ENCODE measurements around the gene DGCR2. TPM values are rescaled to one million over a fixed set of nuclear protein-coding genes. Genes with fewer than 3 reads are reported as not detected.

Gene DGCR2
- polyA plus RNA-seq, 1 donor (not counting 4 experiments of a cell fraction or from before 2014, with no cell fraction given): 23.2 TPM

GRCh38 chr22:19019029-19019678 lies 103.1 kb downstream of the DGCR2 start:
- dilution Hi-C loops (cut with MboI; ENCODE audit: extremely low pct_ligation_motif_present, low sequenced_read_pairs): no loop called here
- no peak overlapping the region for H2AFZ ChIP-seq (ENCODE audit: control insufficient read depth, low read length)
- H3K27ac ChIP-seq (ENCODE audit: control insufficient read depth, insufficient read depth, low read length): no peak overlapping the region
- no peak overlapping the region for H3K9ac ChIP-seq (ENCODE audit: control insufficient read depth, extremely low read depth, insufficient read depth, low read length)
- H4K20me1 ChIP-seq (ENCODE audit: control insufficient read depth, extremely low read depth, insufficient read depth, low read length): no peaks in the 10 kb centered on the region
- no peaks in the 10 kb centered on the region for H3K9me1 ChIP-seq (ENCODE audit: control insufficient read depth, extremely low read depth, insufficient read depth, low read length)
- no peaks in the 10 kb centered on the region for H3K9me3 ChIP-seq (ENCODE audit: control insufficient read depth, low read depth, low read length)
- DNase-seq (ENCODE audit: low read depth, low spot score) (no peak), FAIRE-seq (no peak)
- no peak overlapping the region for H3K4me3 ChIP-seq (ENCODE audit: control insufficient read depth in 2 of 3, extremely low read depth in 1 of 3, insufficient read depth in 2 of 3, low read depth in 1 of 3, low read length in 3 of 3)
- peaks cover 5% of the 10 kb centered on the region for H3K27me3 ChIP-seq (ENCODE audit: control insufficient read depth, extremely low read depth, insufficient read depth, low read length)
- no peak overlapping the region for H3K4me2 ChIP-seq (ENCODE audit: control insufficient read depth, extremely low read depth, insufficient read depth, low read depth, low read length)
- H3K4me1 ChIP-seq (ENCODE audit: control insufficient read depth, extremely low read depth, insufficient read depth, low read length): no peaks in the 10 kb centered on the region
- no peaks in the 10 kb centered on the region for H3K36me3 ChIP-seq (ENCODE audit: control insufficient read depth in 2 of 2, extremely low read depth in 1 of 2, insufficient read depth in 2 of 2, low read length in 2 of 2)
- TF ChIP-seq CTCF (optimal IDR thresholded peaks at IDR 0.05 in 1 of 3, IDR thresholded peaks at IDR 0.05 in 1 of 3, conservative IDR thresholded peaks at IDR 0.05 in 1 of 3; ENCODE audit: extremely low read depth in 1 of 3, insufficient read depth in 2 of 3, low read length in 3 of 3): no peak
- TF ChIP-seq EZH2 (IDR thresholded peaks at IDR 0.05; ENCODE audit: low read length): no peak
- no peaks in the 10 kb centered on the region for H3K79me2 ChIP-seq (ENCODE audit: control insufficient read depth, insufficient read depth, low read length)

- Histone ChIP-seq H2AFZ (ENCODE audit: control insufficient read depth, low read length) (no peak overlapping the region), H3K9me1 (ENCODE audit: control insufficient read depth, extremely low read depth, insufficient read depth, low read length) (no peaks in the 10 kb centered on the region), H3K4me1 (ENCODE audit: control insufficient read depth, extremely low read depth, insufficient read depth, low read length) (no peaks in the 10 kb centered on the region), H3K27ac (ENCODE audit: control insufficient read depth, insufficient read depth, low read length) (no peak overlapping the region), H3K9ac (ENCODE audit: control insufficient read depth, extremely low read depth, insufficient read depth, low read length) (no peak overlapping the region), H3K27me3 (ENCODE audit: control insufficient read depth, extremely low read depth, insufficient read depth, low read length) (peaks cover 5% of the 10 kb centered on the region), H3K4me3 (ENCODE audit: control insufficient read depth in 2 of 3, extremely low read depth in 1 of 3, insufficient read depth in 2 of 3, low read depth in 1 of 3, low read length in 3 of 3) (no peak overlapping the region), H3K79me2 (ENCODE audit: control insufficient read depth, insufficient read depth, low read length) (no peaks in the 10 kb centered on the region), H3K36me3 (ENCODE audit: control insufficient read depth in 2 of 2, extremely low read depth in 1 of 2, insufficient read depth in 2 of 2, low read length in 2 of 2) (no peaks in the 10 kb centered on the region), H3K9me3 (ENCODE audit: control insufficient read depth, low read depth, low read length) (no peaks in the 10 kb centered on the region), H4K20me1 (ENCODE audit: control insufficient read depth, extremely low read depth, insufficient read depth, low read length) (no peaks in the 10 kb centered on the region), H3K4me2 (ENCODE audit: control insufficient read depth, extremely low read depth, insufficient read depth, low read depth, low read length) (no peak overlapping the region)
- DNase-seq (ENCODE audit: low read depth, low spot score) (no peak), FAIRE-seq (no peak)
- TF ChIP-seq CTCF (optimal IDR thresholded peaks at IDR 0.05 in 1 of 3, IDR thresholded peaks at IDR 0.05 in 1 of 3, conservative IDR thresholded peaks at IDR 0.05 in 1 of 3; ENCODE audit: extremely low read depth in 1 of 3, insufficient read depth in 2 of 3, low read length in 3 of 3) (no peak), EZH2 (IDR thresholded peaks at IDR 0.05; ENCODE audit: low read length) (no peak)
- dilution Hi-C loops (cut with MboI; ENCODE audit: extremely low pct_ligation_motif_present, low sequenced_read_pairs): no loop called here
These were observed 104.0 kb downstream of the DGCR2 start for GRCh38 chr22:19018256-19018655.
